ENCODE results near the gene FUT3. TPM values are rescaled to one million over a fixed set of nuclear protein-coding genes. Genes with fewer than 3 reads are reported as not detected.
"Not testable (repeated sequence)": the region's sequence is repeated elsewhere in the genome, so short reads cannot be mapped to it uniquely, and the experiment has no call there.

The FUT3 gene
- total RNA-seq, 1 donor from 2014 or later = 11.3 TPM

GRCh38 chr19:5892772-5893275, 41.6 kb upstream of the FUT3 start:
- no peak overlapping the region for H3K4me3 ChIP-seq
- DNase-seq (no peak), ATAC-seq (no peak)
- TF ChIP-seq CTCF (IDR thresholded peaks at IDR 0.05) = no peak
- no peaks in the 10 kb centered on the region for H3K9me3 ChIP-seq
- H3K27ac ChIP-seq = no peak overlapping the region
- H3K27me3 ChIP-seq (ENCODE audit: low read depth) = peaks cover 14% of the 10 kb centered on the region
- H3K36me3 ChIP-seq = peaks cover 24% of the 10 kb centered on the region
- no peaks in the 10 kb centered on the region for H3K4me1 ChIP-seq
- intact Hi-C loops (cut with DNase I) = no loop called here

GRCh38 chr19:5891938-5892771, 40.9 kb upstream of the FUT3 start:
- Histone ChIP-seq H3K27me3 (ENCODE audit: low read depth) (peaks cover 14% of the 10 kb centered on the region), H3K4me1 (no peaks in the 10 kb centered on the region), H3K4me3 (no peak overlapping the region), H3K9me3 (no peaks in the 10 kb centered on the region), H3K36me3 (peaks cover 24% of the 10 kb centered on the region), H3K27ac (no peak overlapping the region)
- peak; percentile 61 for DNase-seq
- TF ChIP-seq CTCF (IDR thresholded peaks at IDR 0.05) = peak; percentile 61
- intact Hi-C loops (cut with DNase I) = no loop called here
- peak; percentile 65 to 73 for ATAC-seq

- intact Hi-C loops (cut with DNase I) = no loop called here
- ATAC-seq (no peak), DNase-seq (no peak)
- peaks cover 22% of the 10 kb centered on the region for H3K36me3 ChIP-seq
- H3K4me1 ChIP-seq = no peaks in the 10 kb centered on the region
- no peaks in the 10 kb centered on the region for H3K9me3 ChIP-seq
- no peak overlapping the region for H3K27ac ChIP-seq
- TF ChIP-seq CTCF (IDR thresholded peaks at IDR 0.05) = no peak
- H3K4me3 ChIP-seq = no peak overlapping the region
- H3K27me3 ChIP-seq (ENCODE audit: low read depth) = peaks cover 14% of the 10 kb centered on the region
Observed at GRCh38 chr19:5891572-5891937, 40.3 kb upstream of the FUT3 start.

GRCh38 chr19:5890099-5890498, 38.9 kb upstream of the FUT3 start:
- intact Hi-C loops (cut with DNase I) = no loop called here
- H3K4me1 ChIP-seq = no peaks in the 10 kb centered on the region
- no peak for ATAC-seq
- H3K36me3 ChIP-seq = peaks cover 7% of the 10 kb centered on the region
- H3K27ac ChIP-seq = no peak overlapping the region
- DNase-seq = no peak
- no peaks in the 10 kb centered on the region for H3K9me3 ChIP-seq
- peaks cover 14% of the 10 kb centered on the region for H3K27me3 ChIP-seq (ENCODE audit: low read depth)
- no peak for TF ChIP-seq CTCF (IDR thresholded peaks at IDR 0.05)
- H3K4me3 ChIP-seq = no peak overlapping the region

- H3K27ac ChIP-seq = no peak overlapping the region
- no peaks in the 10 kb centered on the region for H3K9me3 ChIP-seq
- TF ChIP-seq CTCF (IDR thresholded peaks at IDR 0.05) = no peak
- no peak for ATAC-seq
- H3K36me3 ChIP-seq = peaks cover under 1% of the 10 kb centered on the region
- no peak overlapping the region for H3K4me3 ChIP-seq
- H3K4me1 ChIP-seq = no peaks in the 10 kb centered on the region
- intact Hi-C loops (cut with DNase I) = no loop called here
- H3K27me3 ChIP-seq (ENCODE audit: low read depth) = peaks cover 14% of the 10 kb centered on the region
- no peak for DNase-seq
Observed at GRCh38 chr19:5889288-5889971, 38.2 kb upstream of the FUT3 start.

- H3K36me3 ChIP-seq; DNase-seq; H3K9me3 ChIP-seq; ATAC-seq; H3K4me3 ChIP-seq; H3K27ac ChIP-seq; intact Hi-C loops (cut with DNase I); H3K4me1 ChIP-seq: not testable (repeated sequence)
- H3K27me3 ChIP-seq (ENCODE audit: low read depth) = peaks cover 19% of the 10 kb centered on the region
Observed at GRCh38 chr19:5884065-5884811, 33.0 kb upstream of the FUT3 start.

GRCh38 chr19:5883157-5883873, 32.1 kb upstream of the FUT3 start:
- H3K4me3 ChIP-seq; DNase-seq; H3K9me3 ChIP-seq; ATAC-seq; intact Hi-C loops (cut with DNase I); H3K27ac ChIP-seq; H3K4me1 ChIP-seq; H3K36me3 ChIP-seq: not testable (repeated sequence)
- H3K27me3 ChIP-seq (ENCODE audit: low read depth) = peaks cover 26% of the 10 kb centered on the region

Data from lower lobe of right lung (tissue), 2 donors.